ENCODE measurements around the gene TMEM127. TPM values are rescaled to one million over a fixed set of nuclear protein-coding genes. Genes with fewer than 3 reads are reported as not detected.

TMEM127 gene
- polyA plus RNA-seq, 2 of the 4 experiments (the other 2 are of a cell fraction) = 31.9 to 38.7 TPM

- Histone ChIP-seq H3K4me2 (no peak overlapping the region), H3K4me1 (0 out of 3 replicates have a peak, but pooled peaks cover 3% of the 10 kb centered on the region), H3K4me3 (no peak overlapping the region), H3K27ac (no peak overlapping the region), H3K9me3 (no peaks in the 10 kb centered on the region)
- no peak for DNase-seq (ENCODE audit: low read depth in 1 of 2, low spot score in 1 of 2)
- WGBS (ENCODE audit: missing lambda C conversion rate) = 91% methylated on average over 3 of the region's 3 CpGs
- FAIRE-seq = no peak
- ChIA-PET POLR2A (no interaction called here), CTCF (interaction anchor here (1.2 to 1.5 kb wide), 2 partner anchors 13 to 108 kb away, joined by 3 to 4 read pairs; partner anchors contain the start of gene ASTL)
- TF ChIP-seq TFCP2L1 (CRISPR knock-in tag; IDR thresholded peaks at IDR 0.05) (no peak), EHMT2 (IDR thresholded peaks at IDR 0.05; ENCODE audit: low read depth) (no peak), REST (IDR thresholded peaks at IDR 0.05) (no peak)
- TF ChIP-seq, protein P1, sequence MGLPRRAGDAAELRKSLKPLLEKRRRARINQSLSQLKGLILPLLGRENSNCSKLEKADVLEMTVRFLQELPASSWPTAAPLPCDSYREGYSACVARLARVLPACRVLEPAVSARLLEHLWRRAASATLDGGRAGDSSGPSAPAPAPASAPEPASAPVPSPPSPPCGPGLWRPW (IDR thresholded peaks at IDR 0.05) = no peak
- ATAC-seq = peak in 1 of 2 experiments; percentile 17; a peak in 1 of 6 replicates
Measured at GRCh38 chr2:96247009-96247408, 18.8 kb downstream of the TMEM127 start.

DNA sequence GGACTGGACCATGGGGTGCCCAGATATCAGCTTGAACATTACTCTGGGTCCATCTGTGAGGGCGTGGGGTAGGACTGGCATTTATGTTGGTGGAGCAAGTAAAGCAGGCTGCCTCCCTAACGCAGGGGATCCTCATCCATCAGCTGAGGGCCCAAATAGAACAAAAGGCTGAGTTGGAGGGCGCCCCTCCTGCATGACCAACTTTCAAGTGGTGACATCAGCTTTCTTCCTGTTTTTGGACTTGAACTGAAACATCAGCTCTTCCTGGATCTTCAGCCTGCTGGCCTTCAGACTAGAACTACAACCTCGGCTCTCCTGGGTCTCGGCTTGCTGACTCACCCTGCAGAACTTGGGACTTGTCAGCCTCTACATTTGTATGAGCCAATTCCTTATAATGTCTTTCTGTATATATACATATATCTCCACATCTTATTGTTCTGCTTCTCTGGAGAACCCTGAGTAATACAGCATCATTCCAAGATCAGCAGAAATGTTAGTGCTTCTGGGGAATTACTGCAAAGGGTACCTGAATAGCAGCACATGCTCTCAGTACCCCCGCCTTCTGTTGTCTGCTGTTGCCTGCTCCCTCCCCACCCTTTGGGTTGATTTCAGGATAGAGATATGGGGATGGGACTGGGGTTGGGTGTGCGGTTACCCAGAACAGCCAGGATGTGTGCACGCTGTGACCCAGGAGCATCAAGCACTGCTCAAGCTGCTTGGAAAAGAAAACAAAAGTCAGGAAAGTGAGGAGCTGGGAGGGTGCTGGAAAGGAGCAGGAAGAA lies 20.0 kb downstream of the TMEM127 start:
- POLR2A ChIA-PET = interaction anchor here (0.9 kb wide), 1 partner anchor 8 kb away, joined by 3 read pairs; no protein-coding TSS in a partner anchor

More for the DNA sequence above, 20.0 kb downstream of the TMEM127 start:
- ATAC-seq = no peak
- no peak overlapping the region for H3K4me2 ChIP-seq
- no peak overlapping the region for H3K4me3 ChIP-seq
- H3K9me3 ChIP-seq = no peaks in the 10 kb centered on the region
- DNase-seq (ENCODE audit: low read depth in 1 of 2, low spot score in 1 of 2) = no peak
- 90% methylated on average over 8 of the region's 8 CpGs for WGBS (ENCODE audit: missing lambda C conversion rate)
- TF ChIP-seq EHMT2 (IDR thresholded peaks at IDR 0.05; ENCODE audit: low read depth) (no peak), BHLHE40 (IDR thresholded peaks at IDR 0.05; ENCODE audit: low read depth, low read length) (no peak), FOSL2 (IDR thresholded peaks at IDR 0.05) (no peak), FOSL2 (CRISPR knock-in tag; IDR thresholded peaks at IDR 0.05) (no peak), RCOR1 (IDR thresholded peaks at IDR 0.05; ENCODE audit: low read depth, low read length) (no peak), FOSB (CRISPR knock-in tag; IDR thresholded peaks at IDR 0.05) (no peak), HOXA7 (CRISPR knock-in tag; IDR thresholded peaks at IDR 0.05) (no peak), RAD21 (conservative IDR thresholded peaks at IDR 0.05 in 1 of 2, IDR thresholded peaks at IDR 0.05 in 1 of 2) (no peak), ELK1 (IDR thresholded peaks at IDR 0.05; ENCODE audit: low read depth, low read length) (no peak), ZFP36 (IDR thresholded peaks at IDR 0.05; ENCODE audit: borderline replicate concordance, partially characterized antibody) (no peak), JUNB (IDR thresholded peaks at IDR 0.05) (no peak), HOXB5 (CRISPR knock-in tag; IDR thresholded peaks at IDR 0.05) (no peak), REST (IDR thresholded peaks at IDR 0.05) (no peak), HEYL (CRISPR knock-in tag; IDR thresholded peaks at IDR 0.05) (no peak), JUN (IDR thresholded peaks at IDR 0.05) (no peak), CBX8 (IDR thresholded peaks at IDR 0.05) (no peak), CBX2 (IDR thresholded peaks at IDR 0.05; ENCODE audit: borderline replicate concordance, low read depth) (no peak), POLR2A (IDR thresholded peaks at IDR 0.05; ENCODE audit: low read length) (no peak), RARB (CRISPR knock-in tag; IDR thresholded peaks at IDR 0.05) (no peak)
- TF ChIP-seq, protein P1 (IDR thresholded peaks at IDR 0.05) = no peak
- FAIRE-seq = no peak
- H3K4me1 ChIP-seq = no peaks in the 10 kb centered on the region
- CTCF ChIA-PET = interaction anchor here (0.5 to 1.5 kb wide), 4 partner anchors 14 to 107 kb away, joined by 3 to 4 read pairs (median 3); partner anchors contain the start of gene ASTL
- H3K27ac ChIP-seq = no peak overlapping the region

Measured in A549 (cell line).